Measurements from ENCODE around the gene C9orf152. TPM values are rescaled to one million over a fixed set of nuclear protein-coding genes. Genes with fewer than 3 reads are reported as not detected.

The C9orf152 gene
- total and polyA plus RNA-seq, 2 of the 13 experiments (the other 11 are each of a cell fraction or from before 2014, with no cell fraction given) = 0.24 to 0.48 TPM

GRCh38 chr9:110220809-110221208 is 12.8 kb upstream of the C9orf152 start (continued):
- TF ChIP-seq ZSCAN9 (CRISPR knock-in tag; IDR thresholded peaks at IDR 0.05; ENCODE audit: borderline replicate concordance) (peak; percentile 54; the same call in 1 of the 2 replicates), NCOA2 (CRISPR knock-in tag; IDR thresholded peaks at IDR 0.05) (peak; percentile 80), ZMYM2 (CRISPR knock-in tag; IDR thresholded peaks at IDR 0.05) (peak; percentile 99), ZNF737 (CRISPR knock-in tag; IDR thresholded peaks at IDR 0.05; ENCODE audit: borderline replicate concordance) (no peak), JUNB (CRISPR knock-in tag; IDR thresholded peaks at IDR 0.05; ENCODE audit: borderline replicate concordance) (peak; percentile 47; the same call in 1 of the 2 replicates), ZNF264 (CRISPR knock-in tag; IDR thresholded peaks at IDR 0.05) (peak; percentile 73), ZNF24 (IDR thresholded peaks at IDR 0.05) (0 out of 2 replicates have a peak, but pooled peaks have one; percentile 47), KAT8 (CRISPR knock-in tag; IDR thresholded peaks at IDR 0.05) (peak; percentile 72; the same call in 1 of the 2 replicates), ZNF589 (CRISPR knock-in tag; conservative IDR thresholded peaks at IDR 0.05) (0 out of 2 replicates have a peak, but pooled peaks have one; percentile 43), STAT6 (CRISPR knock-in tag; IDR thresholded peaks at IDR 0.05; ENCODE audit: borderline replicate concordance) (no peak), ZNF614 (CRISPR knock-in tag; IDR thresholded peaks at IDR 0.05; ENCODE audit: borderline replicate concordance) (peak; percentile 88), ZNF280D (CRISPR knock-in tag; IDR thresholded peaks at IDR 0.05) (peak; percentile 77), ZNF672 (CRISPR knock-in tag; IDR thresholded peaks at IDR 0.05) (0 out of 2 replicates have a peak, but pooled peaks have one; percentile 36), MAX (IDR thresholded peaks at IDR 0.05) (peak; percentile 49; the same call in 1 of the 2 replicates), ZSCAN5A (CRISPR knock-in tag; IDR thresholded peaks at IDR 0.05; ENCODE audit: borderline replicate concordance) (peak; percentile 91; the same call in 1 of the 2 replicates), RCOR2 (CRISPR knock-in tag; IDR thresholded peaks at IDR 0.05) (peak; percentile 94), ZNF556 (CRISPR knock-in tag; IDR thresholded peaks at IDR 0.05; ENCODE audit: borderline replicate concordance) (0 out of 2 replicates have a peak, but pooled peaks have one; percentile 37), ESRRA (CRISPR knock-in tag; IDR thresholded peaks at IDR 0.05; ENCODE audit: low read depth) (peak; percentile 92), THAP7 (CRISPR knock-in tag; IDR thresholded peaks at IDR 0.05) (peak; percentile 44; the same call in 1 of the 2 replicates), ZNF878 (CRISPR knock-in tag; IDR thresholded peaks at IDR 0.05) (peak; percentile 57), SSRP1 (CRISPR knock-in tag; IDR thresholded peaks at IDR 0.05) (0 out of 2 replicates have a peak, but pooled peaks have one; percentile 44), ELF3 (CRISPR knock-in tag; IDR thresholded peaks at IDR 0.05) (peak; percentile 66; the same call in 1 of the 2 replicates), ZNF350 (CRISPR knock-in tag; IDR thresholded peaks at IDR 0.05; ENCODE audit: borderline replicate concordance, low read depth) (peak; percentile 40; the same call in 1 of the 2 replicates)

Data from HepG2 (cell line).